ENCODE measurements around the gene MORN3. TPM values are rescaled to one million over a fixed set of nuclear protein-coding genes. Genes with fewer than 3 reads are reported as not detected.
"Not testable (repeated sequence)": the region's sequence is repeated elsewhere in the genome, so short reads cannot be mapped to it uniquely, and the experiment has no call there.

Gene MORN3
- total and polyA plus RNA-seq, 5 donors from 2014 or later = 2.3 to 7.3 (median 5.6) TPM

GRCh38 chr12:121712461-121713256 is 43.2 kb upstream of the MORN3 start, which contains the start of gene TMEM120B:
TSS of gene TMEM120B (plus strand) at chr12:121712752. CDS start at chr12:121712896, 144 bp downstream.
- H3K36me3 ChIP-seq (ENCODE audit: control insufficient read depth, insufficient read depth, low read length) = no peaks in the 10 kb centered on the region
- peaks cover 0 to 31% (median 10%) of the 10 kb centered on the region in 4 donors for H3K4me1 Mint-ChIP-seq
- ATAC-seq (ENCODE audit: low read depth in 2 of 2) (peak; percentile 91 to 93), DNase-seq (peak; percentile 74 to 86 (median 82))
- no peaks in the 10 kb centered on the region for H3K27me3 ChIP-seq (ENCODE audit: control insufficient read depth, insufficient read depth, low read length)
- H3K27ac ChIP-seq (ENCODE audit: insufficient read depth, low read length, poor library complexity, severe bottlenecking) = peak within 1 kb of the TSS; percentile 70
- peak within 1 kb of the TSS; percentile 72 to 96 (median 94) for H3K27ac Mint-ChIP-seq
- H3K4me3 Mint-ChIP-seq = peak within 1 kb of the TSS; percentile 91 to 99 (median 94)
- peaks cover 21% of the 10 kb centered on the region for H3K4me1 ChIP-seq (ENCODE audit: control insufficient read depth, insufficient read depth, low read length, poor library complexity, severe bottlenecking)
- H3K36me3 Mint-ChIP-seq = peaks cover 3% of the 10 kb centered on the region
- H3K9me3 Mint-ChIP-seq = no peaks in the 10 kb centered on the region
- peak within 1 kb of the TSS; percentile 94 for H3K4me3 ChIP-seq (ENCODE audit: low read depth, low read length)
- peaks cover 14% of the 10 kb centered on the region for H3K27me3 Mint-ChIP-seq
- no peaks in the 10 kb centered on the region for H3K9me3 ChIP-seq (ENCODE audit: control insufficient read depth in 2 of 2, low read length in 2 of 2)

GRCh38 chr12:121712190-121712460 is 42.7 kb upstream of the MORN3 start:
- H3K36me3 Mint-ChIP-seq = peaks cover 3% of the 10 kb centered on the region
- peak; percentile 30 to 32 for ATAC-seq (ENCODE audit: low read depth in 2 of 2)
- H3K4me3 Mint-ChIP-seq = peak overlapping the region; percentile 91 to 99 (median 94)
- Histone ChIP-seq H3K27ac (ENCODE audit: insufficient read depth, low read length, poor library complexity, severe bottlenecking) (peak overlapping the region; percentile 70), H3K4me3 (ENCODE audit: low read depth, low read length) (peak overlapping the region; percentile 94), H3K9me3 (ENCODE audit: control insufficient read depth in 2 of 2, low read length in 2 of 2) (no peaks in the 10 kb centered on the region), H3K36me3 (ENCODE audit: control insufficient read depth, insufficient read depth, low read length) (no peaks in the 10 kb centered on the region), H3K27me3 (ENCODE audit: control insufficient read depth, insufficient read depth, low read length) (no peaks in the 10 kb centered on the region), H3K4me1 (ENCODE audit: control insufficient read depth, insufficient read depth, low read length, poor library complexity, severe bottlenecking) (peaks cover 21% of the 10 kb centered on the region)
- H3K27ac Mint-ChIP-seq = peak overlapping the region; percentile 72 to 96 (median 94)
- peaks cover 0 to 31% (median 10%) of the 10 kb centered on the region in 4 donors for H3K4me1 Mint-ChIP-seq
- H3K9me3 Mint-ChIP-seq = no peaks in the 10 kb centered on the region
- peaks cover 15% of the 10 kb centered on the region for H3K27me3 Mint-ChIP-seq
- peak in 1 of 3 donors; percentile 58 for DNase-seq

DNA sequence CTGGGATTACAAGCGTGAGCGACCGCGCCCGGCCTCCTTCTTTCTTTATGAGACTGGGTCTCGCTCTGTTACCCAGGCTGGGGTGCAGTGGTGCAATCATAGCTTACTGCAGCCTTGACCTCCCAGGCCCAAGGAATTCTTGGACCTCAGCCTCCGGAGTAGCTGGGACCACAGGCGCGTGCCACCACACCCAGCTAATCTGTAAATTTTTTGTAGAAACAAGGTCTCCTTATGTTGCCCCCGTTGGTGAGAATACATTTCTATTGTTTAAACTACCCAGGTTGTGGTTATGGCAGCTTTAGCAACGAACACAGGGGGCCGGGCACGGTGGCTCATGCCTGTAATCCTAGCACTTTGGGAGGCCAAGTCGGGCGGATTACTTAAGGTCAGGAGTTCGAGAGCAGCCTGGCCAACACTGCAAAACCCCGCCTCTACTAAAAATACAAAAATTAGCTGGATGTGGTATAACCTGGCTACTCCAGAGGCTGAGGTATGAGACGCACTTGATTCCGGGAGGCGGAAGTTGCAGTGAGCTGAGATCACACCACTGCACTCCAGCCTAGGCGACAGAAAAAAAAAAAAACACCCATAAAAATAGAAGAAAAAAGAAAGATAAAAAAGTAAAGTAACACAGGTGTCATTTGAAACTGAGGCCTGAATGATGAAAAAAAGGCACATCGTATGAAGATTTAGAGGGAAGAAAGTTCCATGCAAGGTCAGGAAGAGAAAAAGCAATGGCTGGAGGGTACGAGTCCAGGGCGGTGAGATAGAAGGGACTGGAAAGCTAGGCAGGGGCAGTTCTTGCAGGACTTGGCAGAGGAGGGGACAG is 42.1 kb upstream of the MORN3 start:
- Mint-ChIP-seq H3K4me3 (peak overlapping the region; percentile 91 to 99 (median 94)), H3K27ac (peak overlapping the region; percentile 72 to 96 (median 94)), H3K36me3 (peaks cover 3% of the 10 kb centered on the region), H3K27me3 (peaks cover 15% of the 10 kb centered on the region), H3K9me3 (no peaks in the 10 kb centered on the region), H3K4me1 (peaks cover 0 to 31% (median 10%) of the 10 kb centered on the region in 4 donors)
- Histone ChIP-seq H3K27me3 (ENCODE audit: control insufficient read depth, insufficient read depth, low read length) (no peaks in the 10 kb centered on the region), H3K36me3 (ENCODE audit: control insufficient read depth, insufficient read depth, low read length) (no peaks in the 10 kb centered on the region), H3K27ac (ENCODE audit: insufficient read depth, low read length, poor library complexity, severe bottlenecking) (peak overlapping the region; percentile 70), H3K4me3 (ENCODE audit: low read depth, low read length) (peak overlapping the region; percentile 94), H3K4me1 (ENCODE audit: control insufficient read depth, insufficient read depth, low read length, poor library complexity, severe bottlenecking) (peaks cover 21% of the 10 kb centered on the region), H3K9me3 (ENCODE audit: control insufficient read depth in 2 of 2, low read length in 2 of 2) (no peaks in the 10 kb centered on the region)
- ATAC-seq (ENCODE audit: low read depth in 2 of 2) = no peak
- DNase-seq = peak in 2 of 3 donors; percentile 33 to 55

DNA sequence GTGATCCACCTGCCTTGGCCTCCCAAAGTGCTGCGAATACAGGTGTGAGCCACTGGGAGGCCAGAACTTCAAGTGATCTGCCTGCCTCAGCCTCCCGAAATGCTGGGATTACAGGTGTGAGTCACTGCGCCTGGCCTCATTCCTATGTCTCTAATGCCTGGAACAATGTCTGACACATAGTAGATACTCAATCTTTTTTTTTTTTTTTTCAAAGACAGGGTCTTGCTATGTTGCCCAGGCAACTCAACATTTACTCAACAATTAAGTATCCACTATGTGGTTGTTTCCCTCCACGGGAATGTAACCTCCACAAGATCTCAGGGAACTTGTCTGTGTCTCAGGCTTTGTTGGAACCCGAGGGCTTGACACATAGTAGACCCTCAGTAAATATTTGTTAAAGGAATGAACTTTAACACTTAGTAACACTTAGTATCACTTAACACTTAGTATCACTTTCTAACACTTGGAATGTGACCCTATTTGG is 40.1 kb upstream of the MORN3 start:
- Mint-ChIP-seq H3K27me3 (peaks cover 19% of the 10 kb centered on the region), H3K36me3 (no peaks in the 10 kb centered on the region), H3K4me1 (peaks cover 0 to 31% (median 8%) of the 10 kb centered on the region in 4 donors), H3K9me3 (peaks cover 0 to 4% (median 0%) of the 10 kb centered on the region in 7 donors), H3K27ac (no peak overlapping the region), H3K4me3 (peak overlapping the region in 3 of 4 donors; percentile 39 to 73 (median 61))
- ATAC-seq (ENCODE audit: low read depth in 2 of 2) = no peak
- Histone ChIP-seq H3K27me3 (ENCODE audit: control insufficient read depth, insufficient read depth, low read length) (no peaks in the 10 kb centered on the region), H3K27ac (ENCODE audit: insufficient read depth, low read length, poor library complexity, severe bottlenecking) (no peak overlapping the region), H3K9me3 (ENCODE audit: control insufficient read depth in 2 of 2, low read length in 2 of 2) (peaks cover 0 to 2% of the 10 kb centered on the region in 2 experiments), H3K4me3 (ENCODE audit: low read depth, low read length) (no peak overlapping the region), H3K36me3 (ENCODE audit: control insufficient read depth, insufficient read depth, low read length) (no peaks in the 10 kb centered on the region), H3K4me1 (ENCODE audit: control insufficient read depth, insufficient read depth, low read length, poor library complexity, severe bottlenecking) (peaks cover 21% of the 10 kb centered on the region)
- DNase-seq = no peak

GRCh38 chr12:121709064-121709424 is 39.6 kb upstream of the MORN3 start:
- H3K27me3 Mint-ChIP-seq = peaks cover 19% of the 10 kb centered on the region
- H3K27ac ChIP-seq (ENCODE audit: insufficient read depth, low read length, poor library complexity, severe bottlenecking); H3K4me3 Mint-ChIP-seq; DNase-seq; H3K27ac Mint-ChIP-seq; H3K36me3 ChIP-seq (ENCODE audit: control insufficient read depth, insufficient read depth, low read length); H3K4me3 ChIP-seq (ENCODE audit: low read depth, low read length); H3K9me3 Mint-ChIP-seq; ATAC-seq (ENCODE audit: low read depth in 2 of 2); H3K36me3 Mint-ChIP-seq; H3K9me3 ChIP-seq (ENCODE audit: control insufficient read depth in 2 of 2, low read length in 2 of 2); H3K27me3 ChIP-seq (ENCODE audit: control insufficient read depth, insufficient read depth, low read length): not testable (repeated sequence)
- peaks cover 0 to 31% (median 8%) of the 10 kb centered on the region in 4 donors for H3K4me1 Mint-ChIP-seq
- peaks cover 21% of the 10 kb centered on the region for H3K4me1 ChIP-seq (ENCODE audit: control insufficient read depth, insufficient read depth, low read length, poor library complexity, severe bottlenecking)

GRCh38 chr12:121708313-121709063 is 39.0 kb upstream of the MORN3 start:
- H3K9me3 ChIP-seq (ENCODE audit: control insufficient read depth in 2 of 2, low read length in 2 of 2) = peaks cover 0 to 2% of the 10 kb centered on the region in 2 experiments
- peaks cover 19% of the 10 kb centered on the region for H3K27me3 Mint-ChIP-seq
- peaks cover 18% of the 10 kb centered on the region for H3K4me1 ChIP-seq (ENCODE audit: control insufficient read depth, insufficient read depth, low read length, poor library complexity, severe bottlenecking)
- no peak overlapping the region for H3K27ac ChIP-seq (ENCODE audit: insufficient read depth, low read length, poor library complexity, severe bottlenecking)
- no peak overlapping the region for H3K4me3 ChIP-seq (ENCODE audit: low read depth, low read length)
- H3K4me3 Mint-ChIP-seq = no peak overlapping the region
- no peaks in the 10 kb centered on the region for H3K36me3 ChIP-seq (ENCODE audit: control insufficient read depth, insufficient read depth, low read length)
- H3K27ac Mint-ChIP-seq = no peak overlapping the region
- no peaks in the 10 kb centered on the region for H3K27me3 ChIP-seq (ENCODE audit: control insufficient read depth, insufficient read depth, low read length)
- no peak for DNase-seq
- H3K36me3 Mint-ChIP-seq = no peaks in the 10 kb centered on the region
- ATAC-seq (ENCODE audit: low read depth in 2 of 2) = no peak
- peaks cover 0 to 4% (median 0%) of the 10 kb centered on the region in 7 donors for H3K9me3 Mint-ChIP-seq
- peaks cover 0 to 25% (median 6%) of the 10 kb centered on the region in 4 donors for H3K4me1 Mint-ChIP-seq

DNA sequence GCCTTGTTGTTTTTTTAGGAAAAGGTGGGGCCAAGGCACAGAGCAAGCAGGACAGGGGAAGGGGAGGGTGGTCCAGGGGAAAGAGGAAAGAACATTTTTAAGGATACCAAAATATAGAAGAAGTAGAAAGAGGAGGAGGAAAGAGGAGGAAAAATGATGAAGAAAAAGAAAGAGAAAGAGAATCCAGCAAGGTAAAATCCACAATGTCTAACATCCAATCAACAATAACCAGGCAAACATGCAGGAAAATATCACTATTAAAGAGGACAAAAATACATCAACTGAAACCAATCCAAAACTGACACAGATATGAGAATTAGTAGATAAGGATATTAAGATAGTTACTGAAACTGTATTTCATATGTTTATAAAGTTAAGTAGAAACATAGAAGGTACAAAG is 36.1 kb upstream of the MORN3 start:
- no peaks in the 10 kb centered on the region for H3K4me1 ChIP-seq (ENCODE audit: control insufficient read depth, insufficient read depth, low read length, poor library complexity, severe bottlenecking)
- no peaks in the 10 kb centered on the region for H3K27me3 ChIP-seq (ENCODE audit: control insufficient read depth, insufficient read depth, low read length)
- no peak for ATAC-seq (ENCODE audit: low read depth in 2 of 2)
- Mint-ChIP-seq H3K9me3 (peaks cover 0 to 4% (median 0%) of the 10 kb centered on the region in 7 donors), H3K4me3 (peak overlapping the region in 1 of 4 donors; percentile 45), H3K36me3 (no peaks in the 10 kb centered on the region), H3K27me3 (peaks cover 28% of the 10 kb centered on the region), H3K4me1 (peaks cover 0 to 4% (median 0%) of the 10 kb centered on the region in 4 donors), H3K27ac (no peak overlapping the region)
- DNase-seq = no peak
- H3K36me3 ChIP-seq (ENCODE audit: control insufficient read depth, insufficient read depth, low read length) = no peaks in the 10 kb centered on the region
- no peak overlapping the region for H3K27ac ChIP-seq (ENCODE audit: insufficient read depth, low read length, poor library complexity, severe bottlenecking)
- peaks cover 0 to 2% of the 10 kb centered on the region in 2 experiments for H3K9me3 ChIP-seq (ENCODE audit: control insufficient read depth in 2 of 2, low read length in 2 of 2)
- H3K4me3 ChIP-seq (ENCODE audit: low read depth, low read length) = no peak overlapping the region

All from CD4-positive, CD25-positive, alpha-beta regulatory T cell (primary cell).